IMR-90 (cell line): ENCODE measurements around the gene METTL21C.

ENCODE experiments used
- CTCF ChIP-seq: conservative IDR thresholded peaks from 2 replicates; pipeline ENCODE4 v1.5.1; 2012; ENCODE audit warnings: mild to moderate bottlenecking, low read depth, low read length, improper control_type of control experiment
- MAFK ChIP-seq: IDR thresholded peaks from 2 replicates; pipeline ENCODE4 v1.6.1; 2012; ENCODE audit warnings: low read depth, low read length, improper control_type of control experiment
- POLR2A ChIP-seq: IDR thresholded peaks from 2 replicates; pipeline ENCODE4 v1.6.1; 2012; ENCODE audit warnings: mild to moderate bottlenecking, low read depth, low read length
- RAD21 ChIP-seq: IDR thresholded peaks from 2 replicates; pipeline ENCODE4 v1.6.1; 2012; ENCODE audit warnings: low read length, improper control_type of control experiment

- TF ChIP-seq CTCF (no peak), MAFK (no peak), POLR2A (no peak), RAD21 (no peak)
These were observed 14.6 kb downstream of the METTL21C start for GRCh38 chr13:102680133-102680717.
